GM18951 (cell line): ENCODE data around the gene STRAP.

Experiments
- POLR2A ChIP-seq: IDR thresholded peaks from 4 replicates; pipeline ENCODE4 v1.6.1; 2011; ENCODE audit warnings: mild to moderate bottlenecking; ENCODE audit not compliant: insufficient read length, insufficient read depth; ENCODE audit errors: extremely low read depth
- in situ Hi-C: fragments of 300-500 bp; cut with MboI; formaldehyde crosslinking; loops from one replicate; pipeline ENCODE4 v1.12.0; 2022; ENCODE audit warnings: low sequenced_read_pairs, mixed read lengths, inconsistent platforms; ENCODE audit not compliant: unreplicated experiment

The STRAP gene, protein sequence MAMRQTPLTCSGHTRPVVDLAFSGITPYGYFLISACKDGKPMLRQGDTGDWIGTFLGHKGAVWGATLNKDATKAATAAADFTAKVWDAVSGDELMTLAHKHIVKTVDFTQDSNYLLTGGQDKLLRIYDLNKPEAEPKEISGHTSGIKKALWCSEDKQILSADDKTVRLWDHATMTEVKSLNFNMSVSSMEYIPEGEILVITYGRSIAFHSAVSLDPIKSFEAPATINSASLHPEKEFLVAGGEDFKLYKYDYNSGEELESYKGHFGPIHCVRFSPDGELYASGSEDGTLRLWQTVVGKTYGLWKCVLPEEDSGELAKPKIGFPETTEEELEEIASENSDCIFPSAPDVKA

DNA sequence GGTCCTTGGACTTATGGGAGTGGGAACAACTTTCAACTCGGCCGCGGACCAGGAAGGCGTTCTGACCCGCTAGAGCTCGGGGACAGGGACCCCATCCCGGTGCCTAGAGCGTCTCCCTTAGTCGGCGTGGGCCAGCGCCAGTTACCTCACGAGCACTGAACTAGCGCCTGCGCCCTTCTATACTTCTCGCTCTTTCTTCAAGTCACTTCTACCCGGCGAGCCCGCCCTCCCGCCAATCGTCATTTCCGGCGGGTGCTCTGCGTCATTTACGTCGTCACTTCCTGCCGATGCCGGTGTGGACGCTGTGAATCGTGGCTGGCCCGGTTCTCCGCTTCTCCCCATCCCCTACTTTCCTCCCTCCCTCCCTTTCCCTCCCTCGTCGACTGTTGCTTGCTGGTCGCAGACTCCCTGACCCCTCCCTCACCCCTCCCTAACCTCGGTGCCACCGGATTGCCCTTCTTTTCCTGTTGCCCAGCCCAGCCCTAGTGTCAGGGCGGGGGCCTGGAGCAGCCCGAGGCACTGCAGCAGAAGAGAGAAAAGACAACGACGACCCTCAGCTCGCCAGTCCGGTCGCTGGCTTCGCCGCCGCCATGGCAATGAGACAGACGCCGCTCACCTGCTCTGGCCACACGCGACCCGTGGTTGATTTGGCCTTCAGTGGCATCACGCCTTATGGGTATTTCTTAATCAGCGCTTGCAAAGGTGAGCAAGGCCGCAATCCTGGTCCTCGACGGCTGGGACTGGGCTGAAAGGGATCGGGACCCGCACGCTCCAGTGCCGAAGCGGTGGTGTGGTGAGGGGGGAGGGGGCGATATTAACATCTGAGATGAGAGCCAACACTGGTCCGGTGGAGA lies at the start of gene STRAP:
Gene STRAP, plus strand, starts transcription at position 270 of the 854 bp plus-strand sequence. Its CDS starts 321 bp downstream, at position 591.
- in situ Hi-C loops: no loop called here
- peak; percentile 98 for TF ChIP-seq POLR2A

DNA sequence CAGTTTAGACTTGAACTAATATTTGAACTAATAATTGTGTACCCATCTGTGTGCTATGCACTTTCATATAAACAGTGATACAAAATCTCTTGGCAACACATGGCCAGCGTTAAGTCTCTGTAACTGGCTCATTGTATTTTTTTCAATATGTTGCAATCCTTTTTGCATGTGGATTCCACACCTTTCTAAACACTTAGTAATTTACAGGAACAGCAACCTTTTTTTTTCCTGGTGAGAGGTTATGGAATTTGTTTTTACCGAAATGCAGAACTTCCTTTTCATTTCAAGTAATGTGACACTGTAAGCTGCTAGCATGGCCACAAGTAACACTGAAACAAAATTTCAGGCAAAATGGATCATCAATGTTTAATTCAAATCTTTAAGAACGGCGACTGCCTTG lies 47.6 kb upstream of the STRAP start:
- TF ChIP-seq POLR2A: no peak
- in situ Hi-C loops: loop anchor here (25.0 kb wide), 1 partner anchor 547 kb away; no protein-coding TSS in a partner anchor

DNA sequence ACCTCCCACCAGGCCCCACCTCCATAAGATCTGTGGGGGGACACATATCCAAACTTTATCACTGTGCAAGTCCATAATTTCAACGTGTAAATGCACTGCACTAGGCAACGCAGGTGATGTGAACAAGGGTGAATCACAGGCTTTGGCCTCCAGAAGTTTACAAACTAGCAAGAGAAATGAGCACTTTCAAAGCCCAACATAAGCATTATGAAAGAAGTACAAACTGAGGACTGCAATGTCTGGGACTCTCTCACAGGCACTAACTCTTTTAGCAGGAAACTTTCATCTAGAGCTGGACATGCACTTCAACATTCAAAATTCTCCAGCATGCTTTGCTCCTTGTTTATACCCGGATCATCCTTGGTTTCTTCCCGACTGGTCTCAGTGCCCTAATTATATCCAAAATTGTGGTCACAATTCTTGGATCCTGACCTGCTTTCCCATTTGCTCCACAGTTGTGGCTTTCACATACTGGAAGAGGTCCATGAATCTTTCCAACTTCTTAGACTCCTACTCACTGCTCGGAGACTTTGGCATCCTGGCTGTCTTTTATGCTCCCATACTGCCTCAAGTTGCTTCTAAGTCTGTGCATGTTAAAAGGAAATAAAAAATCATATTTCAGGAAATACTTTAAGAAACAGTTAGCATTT lies 44.9 kb upstream of the STRAP start:
- in situ Hi-C loops: loop anchor here (25.0 kb wide), 1 partner anchor 550 kb away; no protein-coding TSS in a partner anchor
- no peak for TF ChIP-seq POLR2A

DNA sequence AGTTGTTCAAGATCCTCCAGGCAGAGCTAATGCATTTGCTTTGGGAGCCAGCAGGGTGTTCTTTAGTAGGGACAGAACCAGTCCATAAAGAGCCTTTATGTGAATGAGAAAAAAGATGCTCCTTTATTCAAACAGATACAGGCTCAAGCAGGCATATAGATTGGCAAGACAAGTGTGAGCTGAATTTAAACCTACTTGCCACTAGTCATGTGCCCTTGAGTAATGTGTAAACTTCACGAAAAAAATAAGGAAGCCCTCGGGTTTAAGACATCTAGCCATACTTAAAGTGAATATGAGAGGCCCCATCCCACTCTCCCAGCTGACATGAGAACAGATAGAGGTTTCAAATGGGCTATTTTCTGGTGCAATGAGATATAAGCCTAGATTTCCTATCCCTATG lies 43.1 kb upstream of the STRAP start:
- in situ Hi-C loops: loop anchor here (25.0 kb wide), 1 partner anchor 552 kb away; no protein-coding TSS in a partner anchor
- TF ChIP-seq POLR2A: no peak

DNA sequence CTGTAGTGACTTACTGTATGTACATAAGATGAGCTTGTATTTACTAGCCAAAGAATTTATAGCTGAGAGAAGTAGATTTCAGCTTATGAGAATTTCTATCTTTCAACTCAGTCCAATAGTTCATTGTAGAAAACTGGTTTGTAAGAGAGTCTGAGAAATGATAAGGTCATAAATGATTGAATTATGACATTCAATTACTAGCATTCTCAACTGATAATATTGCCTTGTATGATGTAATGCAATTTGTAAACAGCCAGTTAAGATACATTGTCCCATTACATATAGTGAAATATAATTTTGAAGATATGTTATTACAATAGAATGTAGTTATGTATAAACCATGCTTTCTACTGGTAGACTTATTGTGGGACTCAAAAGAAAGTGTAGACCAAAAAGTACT lies 42.5 kb upstream of the STRAP start:
- in situ Hi-C loops: loop anchor here (25.0 kb wide), 1 partner anchor 552 kb away; no protein-coding TSS in a partner anchor
- no peak for TF ChIP-seq POLR2A

DNA sequence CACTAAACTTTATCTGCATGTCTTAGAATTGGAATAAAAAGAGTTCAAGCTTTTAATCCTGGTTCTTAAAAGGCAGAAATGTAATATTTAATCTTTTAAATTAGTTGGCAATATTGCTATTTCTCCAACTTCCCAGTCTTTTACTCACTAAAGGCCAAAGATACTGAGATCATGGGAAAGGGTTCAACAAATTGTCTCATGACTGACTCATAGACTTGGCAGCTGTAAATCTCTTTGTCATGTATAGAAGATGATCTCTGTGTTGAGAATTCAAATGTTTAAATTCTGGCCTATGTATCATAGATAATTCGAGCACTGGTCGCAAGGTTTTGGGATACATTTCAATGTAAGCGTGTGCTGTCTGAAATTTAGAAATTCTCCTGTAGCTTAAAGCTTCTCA lies 40.1 kb upstream of the STRAP start:
- TF ChIP-seq POLR2A: no peak
- in situ Hi-C loops: loop anchor here (25.0 kb wide), 1 partner anchor 555 kb away; no protein-coding TSS in a partner anchor

DNA sequence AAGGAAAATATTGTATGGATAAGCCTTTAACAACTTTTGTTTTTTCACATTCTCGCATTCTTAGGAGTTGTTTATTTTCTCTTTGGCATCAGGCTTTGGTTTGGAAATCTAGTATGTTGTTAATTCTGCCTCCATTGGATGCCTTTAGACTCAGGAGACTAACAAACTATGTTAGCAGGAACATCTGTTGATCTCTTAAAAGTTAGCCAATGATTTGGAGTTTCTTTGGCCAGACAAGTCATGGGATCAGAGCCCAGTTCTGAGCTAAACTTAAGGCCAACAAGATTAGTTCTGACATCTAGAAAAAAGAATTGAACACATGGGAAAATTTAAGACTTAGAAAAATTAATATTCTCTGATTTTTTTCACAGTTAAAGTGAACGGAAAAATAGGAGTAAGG lies 35.3 kb upstream of the STRAP start:
- in situ Hi-C loops: loop anchor here (25.0 kb wide), 1 partner anchor 560 kb away; no protein-coding TSS in a partner anchor
- TF ChIP-seq POLR2A: no peak

DNA sequence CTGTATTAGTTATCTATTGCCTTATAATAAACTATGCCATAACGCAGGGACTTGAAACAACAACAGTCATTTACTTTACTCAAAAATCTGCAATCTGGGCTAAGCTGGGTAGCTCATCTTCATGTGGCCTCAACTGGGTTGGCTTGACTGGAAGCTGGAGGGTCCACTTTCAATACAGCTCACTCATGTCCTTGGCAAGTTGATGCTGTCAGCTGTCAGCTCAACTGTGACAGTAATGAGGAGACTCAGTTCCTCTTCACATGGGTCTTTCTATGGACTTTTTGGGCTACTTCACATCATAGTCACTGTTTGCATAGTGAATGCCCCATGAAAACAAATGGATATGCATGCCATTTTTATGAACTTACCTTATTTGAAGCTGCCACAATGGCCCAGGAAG lies 33.6 kb upstream of the STRAP start:
- in situ Hi-C loops: loop anchor here (25.0 kb wide), 1 partner anchor 561 kb away; no protein-coding TSS in a partner anchor
- no peak for TF ChIP-seq POLR2A

DNA sequence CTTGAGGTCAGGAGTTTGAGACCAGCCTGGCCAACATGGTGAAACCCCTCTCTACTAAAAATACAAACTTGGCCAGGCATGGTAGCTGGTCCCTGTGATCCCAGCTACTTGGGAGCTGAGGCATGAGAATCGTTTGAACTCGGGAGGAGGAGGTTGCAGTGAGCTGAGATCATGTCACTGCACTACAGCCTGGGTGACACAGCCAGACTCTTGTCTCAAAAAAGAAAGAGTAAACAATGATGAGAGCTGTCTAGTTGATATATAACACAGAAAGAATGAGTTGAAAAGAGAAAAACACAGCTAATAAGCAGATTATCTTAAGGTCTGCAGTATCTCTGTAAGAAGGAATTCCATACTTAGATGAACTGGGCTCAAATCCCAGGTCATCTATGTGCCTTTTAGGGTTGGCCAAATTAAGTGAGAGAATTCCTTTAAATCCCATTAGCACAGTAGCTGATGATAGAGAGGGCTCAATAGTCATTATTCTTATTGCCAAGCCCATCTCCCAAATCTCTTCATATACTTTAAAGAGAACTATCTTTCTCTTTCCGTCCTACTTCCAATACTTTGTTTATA lies 31.1 kb upstream of the STRAP start:
- in situ Hi-C loops: loop anchor here (5.0 kb wide), 1 partner anchor 264 kb away; no protein-coding TSS in a partner anchor
- TF ChIP-seq POLR2A: no peak

DNA sequence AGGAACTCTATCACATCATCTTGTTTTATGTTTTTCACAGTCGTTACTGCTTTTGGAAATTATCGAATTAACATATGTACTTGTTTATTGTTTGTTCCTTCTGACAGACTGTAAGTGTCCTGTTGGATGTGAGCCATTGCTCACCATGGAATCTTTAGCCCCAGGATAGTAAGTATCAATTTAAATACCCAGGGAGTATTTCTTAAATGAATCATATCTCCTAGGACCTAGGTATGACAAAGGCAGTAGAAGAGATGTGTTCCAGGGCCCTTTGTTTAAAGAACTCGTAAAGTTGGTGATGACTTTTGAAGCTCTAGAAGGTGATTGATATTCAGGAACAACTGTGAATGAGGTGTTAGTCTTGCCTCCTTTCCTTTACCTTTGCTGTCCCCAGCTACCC lies 30.3 kb upstream of the STRAP start:
- TF ChIP-seq POLR2A: no peak
- in situ Hi-C loops: loop anchor here (5.0 kb wide), 1 partner anchor 265 kb away; no protein-coding TSS in a partner anchor

DNA sequence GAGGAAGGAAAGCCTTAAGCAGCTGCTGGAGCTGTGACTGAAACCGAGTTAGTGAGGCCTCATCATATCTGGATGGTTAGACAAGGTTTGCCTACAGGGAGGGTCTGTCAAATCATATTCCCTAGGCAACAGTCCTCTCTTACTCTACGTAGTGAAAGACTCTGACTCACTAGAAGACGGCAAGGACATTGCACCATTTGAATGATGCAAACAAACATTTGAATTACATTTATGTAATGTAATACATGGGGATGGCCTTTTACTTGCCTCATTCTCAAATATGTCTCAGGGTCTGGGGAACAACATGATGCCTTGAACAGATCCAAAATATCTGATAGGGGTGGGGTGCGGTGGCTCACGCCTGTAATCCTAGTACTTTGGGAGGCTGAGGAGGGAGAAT lies 29.8 kb upstream of the STRAP start:
- in situ Hi-C loops: loop anchor here (5.0 kb wide), 1 partner anchor 265 kb away; no protein-coding TSS in a partner anchor
- no peak for TF ChIP-seq POLR2A

DNA sequence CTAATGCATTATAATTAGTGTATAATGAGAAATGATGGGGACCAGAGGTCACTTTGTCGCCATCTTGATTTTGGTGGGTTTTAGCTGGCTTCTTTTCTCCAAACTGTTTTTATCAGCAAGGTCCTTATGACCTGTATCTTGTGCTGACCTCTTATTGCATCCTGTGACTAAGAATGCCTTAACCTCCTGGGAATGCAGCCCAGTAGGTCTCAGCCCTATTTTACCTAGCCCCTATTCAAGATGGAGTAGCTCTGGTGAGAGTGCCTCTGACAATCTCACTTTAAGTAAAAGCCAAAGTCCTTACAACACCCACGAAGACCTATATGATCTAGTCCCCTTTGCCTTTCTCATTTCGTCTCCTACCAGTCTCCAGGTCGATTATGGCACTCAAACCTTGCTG lies 28.3 kb upstream of the STRAP start:
- TF ChIP-seq POLR2A: no peak
- in situ Hi-C loops: loop anchor here (5.0 kb wide), 1 partner anchor 267 kb away; no protein-coding TSS in a partner anchor
